HepG2 (cell line): ENCODE data around the gene ZNF500. TPM values are rescaled to one million over a fixed set of nuclear protein-coding genes. Genes with fewer than 3 reads are reported as not detected.

ENCODE experiments used
- DNMT1 ChIP-seq: sonication (generic); formaldehyde crosslinking; IDR thresholded peaks from 2 replicates; pipeline ENCODE4 v1.5.1; 2020; ENCODE audit warnings: mild to moderate bottlenecking, missing genetic modification reagents
- EP300 ChIP-seq, 3 experiments: sonication (generic) in 1 of 3; formaldehyde crosslinking in 1 of 3; IDR thresholded peaks; 2 replicates each; pipeline versions ENCODE4 v1.5.1 to v1.6.1; 2011 to 2020; ENCODE audit warnings: low read depth in 2 of 3, low read length in 2 of 3, borderline replicate concordance in 1 of 3, improper control_type of control experiment in 1 of 3, mild to moderate bottlenecking in 1 of 3, missing genetic modification reagents in 1 of 3, moderate library complexity in 1 of 3
- FOXA1 ChIP-seq, 2 experiments: fragments of 450-650 bp in 1 of 2; sonication (generic) in 1 of 2; formaldehyde crosslinking in 1 of 2; IDR thresholded peaks; 2 replicates each; pipeline versions ENCODE4 v1.4.0 to v1.6.1; 2016 to 2020; ENCODE audit warnings: missing genetic modification reagents in 1 of 2
- KDM5A ChIP-seq: fragments of 200-600 bp; sonication (generic); IDR thresholded peaks from 2 replicates; pipeline ENCODE4 v1.7.0; 2018; ENCODE audit warnings: antibody characterized with exemption, mild to moderate bottlenecking, low read length, borderline replicate concordance
- KMT2A ChIP-seq: sonication (generic); formaldehyde crosslinking; IDR thresholded peaks from 2 replicates; pipeline ENCODE4 v1.4.0; 2020; ENCODE audit warnings: missing genetic modification reagents
- NCOA5 ChIP-seq: sonication (generic); formaldehyde crosslinking; IDR thresholded peaks from 2 replicates; pipeline ENCODE4 v1.4.0; 2020; ENCODE audit warnings: missing genetic modification reagents
- PAF1 ChIP-seq: IDR thresholded peaks from 2 replicates; pipeline ENCODE4 v1.6.1; 2016; ENCODE audit warnings: missing genetic modification reagents, missing compliant biosample characterization
- TBX2 ChIP-seq: sonication (generic); formaldehyde crosslinking; IDR thresholded peaks from 2 replicates; pipeline ENCODE4 v1.5.0; 2020; ENCODE audit warnings: missing genetic modification reagents, mild to moderate bottlenecking, borderline replicate concordance
- TP53 ChIP-seq: sonication (generic); formaldehyde crosslinking; conservative IDR thresholded peaks from 2 replicates; pipeline ENCODE4 v1.4.0; 2020; ENCODE audit warnings: missing genetic modification reagents
- YEATS4 ChIP-seq: sonication (generic); formaldehyde crosslinking; IDR thresholded peaks from 2 replicates; pipeline ENCODE4 v1.4.0; 2020; ENCODE audit warnings: missing genetic modification reagents, borderline replicate concordance
- ZBTB38 ChIP-seq: sonication (generic); formaldehyde crosslinking; IDR thresholded peaks from 2 replicates; pipeline ENCODE4 v1.5.1; 2020; ENCODE audit warnings: mild to moderate bottlenecking, missing genetic modification reagents
- ZKSCAN1 ChIP-seq: fragments of 150-350 bp; IDR thresholded peaks from 2 replicates; pipeline ENCODE4 v1.6.1; 2014; ENCODE audit warnings: low read length
- ZNF205 ChIP-seq: IDR thresholded peaks from 2 replicates; pipeline ENCODE4 v1.6.1; 2018; ENCODE audit warnings: missing biosample characterization, missing genetic modification reagents
- ZNF44 ChIP-seq: sonication (generic); formaldehyde crosslinking; IDR thresholded peaks from 2 replicates; pipeline ENCODE4 v1.5.1; 2020; ENCODE audit warnings: mild to moderate bottlenecking, missing genetic modification reagents
- ZNF7 ChIP-seq: IDR thresholded peaks from 2 replicates; pipeline ENCODE4 v1.6.1; 2016; ENCODE audit warnings: missing biosample characterization, missing genetic modification reagents
- polyA plus RNA-seq, 8 experiments: library from polyadenylated mRNA; depleted of rRNA in 3 of 8; stranded (reverse) in 7 of 8; unstranded in 1 of 8; fragments of >200 nt; fragmentation: Illumina TruSeq in 4 of 8; extraction: Trizol in 4 of 8; gene quantifications; 2 replicates each; pipeline versions ENCODE4 v1.2.1 to v1.2.3, GENCODE V29; 2011 to 2016; ENCODE audit warnings: low read depth in 4 of 8, missing spikeins in 1 of 8, mixed read lengths in 1 of 8; ENCODE audit not compliant: insufficient read depth in 1 of 8
- total RNA-seq, 5 experiments: library from RNA; depleted of rRNA; stranded (reverse); fragments of >200 nt; fragmentation: Illumina TruSeq; extraction: Trizol; gene quantifications; 2 replicates each; pipeline ENCODE4 v1.2.3, GENCODE V29; 2016; ENCODE audit warnings: low read depth in 1 of 5
- TF ChIP-seq, protein P1 (sequence below): sonication (generic); formaldehyde crosslinking; IDR thresholded peaks from 2 replicates; pipeline ENCODE4 v1.5.1; 2020; ENCODE audit warnings: mild to moderate bottlenecking, missing genetic modification reagents, borderline replicate concordance
- TF ChIP-seq, protein P2 (sequence below): sonication (generic); formaldehyde crosslinking; IDR thresholded peaks from 2 replicates; pipeline ENCODE4 v1.4.0; 2020; ENCODE audit warnings: missing genetic modification reagents
- TF ChIP-seq, protein P3 (sequence below): sonication (generic); formaldehyde crosslinking; IDR thresholded peaks from 2 replicates; pipeline ENCODE4 v1.5.0; 2020; ENCODE audit warnings: mild to moderate bottlenecking, missing genetic modification reagents, moderate library complexity
- TF ChIP-seq, protein P4 (sequence below): IDR thresholded peaks from 2 replicates; pipeline ENCODE4 v1.6.1; 2012; ENCODE audit warnings: low read depth, low read length, improper control_type of control experiment
- TF ChIP-seq, protein P5 (sequence below): sonication (generic); formaldehyde crosslinking; IDR thresholded peaks from 2 replicates; pipeline ENCODE4 v1.5.0; 2020; ENCODE audit warnings: missing genetic modification reagents

Gene ZNF500
- total and polyA plus RNA-seq, 2 of the 13 experiments (the other 11 are each of a cell fraction or from before 2014, with no cell fraction given) = 6.1 to 12.2 TPM

DNA sequence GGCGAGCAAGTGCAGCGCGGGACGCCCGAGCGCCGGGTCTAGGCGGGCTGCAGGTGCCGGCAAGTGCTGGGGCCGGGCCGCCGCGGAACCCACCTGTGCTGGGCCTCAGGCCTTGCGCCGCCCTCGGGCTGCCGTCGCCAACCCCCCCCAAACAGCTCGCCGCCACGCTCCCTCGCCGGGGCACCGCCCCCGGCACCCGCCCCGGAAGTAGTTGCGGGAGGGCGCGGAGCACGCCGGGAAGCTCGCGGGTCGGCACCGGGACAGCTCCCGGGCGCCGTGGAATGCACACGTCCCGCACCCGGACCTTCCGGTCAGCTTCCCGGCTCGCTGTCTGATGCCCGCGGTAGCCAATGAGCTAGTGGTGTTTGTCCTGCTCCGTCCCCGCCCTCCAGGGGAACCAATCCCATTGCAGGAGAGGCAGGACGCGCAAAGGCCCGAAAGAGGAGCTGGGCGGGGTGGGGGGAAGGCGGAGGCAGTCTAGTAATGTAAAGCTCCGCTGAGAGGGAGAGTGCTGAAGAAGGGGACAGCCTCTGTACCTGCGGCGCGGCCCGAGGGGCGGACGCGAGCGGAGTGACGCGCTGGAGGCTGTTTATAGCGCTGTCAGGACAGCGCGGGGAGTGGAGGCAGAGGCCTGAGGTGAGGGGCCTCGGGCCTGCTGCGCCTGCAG, 32.8 kb downstream of the ZNF500 start, which contains the start of the genes ANKS3 and DNAAF8 (continued):
- TF ChIP-seq, protein P1, sequence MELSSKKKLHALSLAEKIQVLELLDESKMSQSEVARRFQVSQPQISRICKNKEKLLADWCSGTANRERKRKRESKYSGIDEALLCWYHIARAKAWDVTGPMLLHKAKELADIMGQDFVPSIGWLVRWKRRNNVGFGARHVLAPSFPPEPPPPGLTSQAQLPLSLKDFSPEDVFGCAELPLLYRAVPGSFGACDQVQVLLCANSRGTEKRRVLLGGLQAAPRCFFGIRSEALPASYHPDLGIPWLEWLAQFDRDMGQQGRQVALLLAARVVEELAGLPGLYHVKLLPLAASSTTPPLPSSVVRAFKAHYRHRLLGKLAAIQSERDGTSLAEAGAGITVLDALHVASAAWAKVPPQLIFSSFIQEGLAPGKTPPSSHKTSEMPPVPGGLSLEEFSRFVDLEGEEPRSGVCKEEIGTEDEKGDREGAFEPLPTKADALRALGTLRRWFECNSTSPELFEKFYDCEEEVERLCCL (CRISPR knock-in tag) = no peak
- peak; percentile 96 for TF ChIP-seq YEATS4 (CRISPR knock-in tag)
- TF ChIP-seq ZBTB38 (CRISPR knock-in tag) = peak; percentile 80
- TF ChIP-seq PAF1 (CRISPR knock-in tag) = no peak
- no peak for TF ChIP-seq EP300 (IDR thresholded peaks at IDR 0.05; ENCODE audit: low read depth in 2 of 2, low read length in 2 of 2)
- TF ChIP-seq EP300 (CRISPR knock-in tag; IDR thresholded peaks at IDR 0.05; ENCODE audit: borderline replicate concordance) = no peak; the same call in 1 of the 2 replicates
- peak; percentile 35; the same call in 1 of the 2 replicates for TF ChIP-seq TP53
- TF ChIP-seq, protein P2, sequence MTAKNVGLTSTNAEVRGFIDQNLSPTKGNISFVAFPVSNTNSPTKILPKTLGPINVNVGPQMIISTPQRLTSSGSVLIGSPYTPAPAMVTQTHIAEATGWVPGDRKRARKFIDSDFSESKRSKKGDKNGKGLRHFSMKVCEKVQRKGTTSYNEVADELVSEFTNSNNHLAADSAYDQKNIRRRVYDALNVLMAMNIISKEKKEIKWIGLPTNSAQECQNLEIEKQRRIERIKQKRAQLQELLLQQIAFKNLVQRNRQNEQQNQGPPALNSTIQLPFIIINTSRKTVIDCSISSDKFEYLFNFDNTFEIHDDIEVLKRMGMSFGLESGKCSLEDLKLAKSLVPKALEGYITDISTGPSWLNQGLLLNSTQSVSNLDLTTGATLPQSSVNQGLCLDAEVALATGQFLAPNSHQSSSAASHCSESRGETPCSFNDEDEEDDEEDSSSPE (CRISPR knock-in tag) = peak; percentile 86
- TF ChIP-seq ZNF44 = no peak; the same call in 1 of the 2 replicates
- TF ChIP-seq FOXA1 (IDR thresholded peaks at IDR 0.05) = no peak
- no peak for TF ChIP-seq FOXA1 (CRISPR knock-in tag; IDR thresholded peaks at IDR 0.05)
- no peak for TF ChIP-seq ZNF205 (CRISPR knock-in tag)
- TF ChIP-seq NCOA5 = no peak
- peak; percentile 59; the same call in 1 of the 2 replicates for TF ChIP-seq KDM5A
- no peak for TF ChIP-seq ZKSCAN1
- TF ChIP-seq, protein P3, sequence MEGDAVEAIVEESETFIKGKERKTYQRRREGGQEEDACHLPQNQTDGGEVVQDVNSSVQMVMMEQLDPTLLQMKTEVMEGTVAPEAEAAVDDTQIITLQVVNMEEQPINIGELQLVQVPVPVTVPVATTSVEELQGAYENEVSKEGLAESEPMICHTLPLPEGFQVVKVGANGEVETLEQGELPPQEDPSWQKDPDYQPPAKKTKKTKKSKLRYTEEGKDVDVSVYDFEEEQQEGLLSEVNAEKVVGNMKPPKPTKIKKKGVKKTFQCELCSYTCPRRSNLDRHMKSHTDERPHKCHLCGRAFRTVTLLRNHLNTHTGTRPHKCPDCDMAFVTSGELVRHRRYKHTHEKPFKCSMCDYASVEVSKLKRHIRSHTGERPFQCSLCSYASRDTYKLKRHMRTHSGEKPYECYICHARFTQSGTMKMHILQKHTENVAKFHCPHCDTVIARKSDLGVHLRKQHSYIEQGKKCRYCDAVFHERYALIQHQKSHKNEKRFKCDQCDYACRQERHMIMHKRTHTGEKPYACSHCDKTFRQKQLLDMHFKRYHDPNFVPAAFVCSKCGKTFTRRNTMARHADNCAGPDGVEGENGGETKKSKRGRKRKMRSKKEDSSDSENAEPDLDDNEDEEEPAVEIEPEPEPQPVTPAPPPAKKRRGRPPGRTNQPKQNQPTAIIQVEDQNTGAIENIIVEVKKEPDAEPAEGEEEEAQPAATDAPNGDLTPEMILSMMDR = peak; percentile 12; the same call in 1 of the 2 replicates
- peak; percentile 81 for TF ChIP-seq KMT2A (CRISPR knock-in tag)
- TF ChIP-seq ZNF7 (CRISPR knock-in tag) = no peak
- TF ChIP-seq TBX2 (CRISPR knock-in tag) = peak; percentile 60; the same call in 1 of the 2 replicates
- TF ChIP-seq, protein P4, sequence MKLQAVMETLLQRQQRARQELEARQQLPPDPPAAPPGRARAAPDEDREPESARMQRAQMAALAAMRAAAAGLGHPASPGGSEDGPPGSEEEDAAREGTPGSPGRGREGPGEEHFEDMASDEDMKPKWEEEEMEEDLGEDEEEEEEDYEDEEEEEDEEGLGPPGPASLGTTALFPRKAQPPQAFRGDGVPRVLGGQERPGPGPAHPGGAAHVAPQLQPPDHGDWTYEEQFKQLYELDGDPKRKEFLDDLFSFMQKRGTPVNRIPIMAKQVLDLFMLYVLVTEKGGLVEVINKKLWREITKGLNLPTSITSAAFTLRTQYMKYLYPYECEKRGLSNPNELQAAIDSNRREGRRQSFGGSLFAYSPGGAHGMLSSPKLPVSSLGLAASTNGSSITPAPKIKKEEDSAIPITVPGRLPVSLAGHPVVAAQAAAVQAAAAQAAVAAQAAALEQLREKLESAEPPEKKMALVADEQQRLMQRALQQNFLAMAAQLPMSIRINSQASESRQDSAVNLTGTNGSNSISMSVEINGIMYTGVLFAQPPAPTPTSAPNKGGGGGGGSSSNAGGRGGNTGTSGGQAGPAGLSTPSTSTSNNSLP = no peak
- 0 out of 2 replicates have a peak, but pooled peaks have one; percentile 63 for TF ChIP-seq DNMT1 (CRISPR knock-in tag)
- TF ChIP-seq, protein P5, sequence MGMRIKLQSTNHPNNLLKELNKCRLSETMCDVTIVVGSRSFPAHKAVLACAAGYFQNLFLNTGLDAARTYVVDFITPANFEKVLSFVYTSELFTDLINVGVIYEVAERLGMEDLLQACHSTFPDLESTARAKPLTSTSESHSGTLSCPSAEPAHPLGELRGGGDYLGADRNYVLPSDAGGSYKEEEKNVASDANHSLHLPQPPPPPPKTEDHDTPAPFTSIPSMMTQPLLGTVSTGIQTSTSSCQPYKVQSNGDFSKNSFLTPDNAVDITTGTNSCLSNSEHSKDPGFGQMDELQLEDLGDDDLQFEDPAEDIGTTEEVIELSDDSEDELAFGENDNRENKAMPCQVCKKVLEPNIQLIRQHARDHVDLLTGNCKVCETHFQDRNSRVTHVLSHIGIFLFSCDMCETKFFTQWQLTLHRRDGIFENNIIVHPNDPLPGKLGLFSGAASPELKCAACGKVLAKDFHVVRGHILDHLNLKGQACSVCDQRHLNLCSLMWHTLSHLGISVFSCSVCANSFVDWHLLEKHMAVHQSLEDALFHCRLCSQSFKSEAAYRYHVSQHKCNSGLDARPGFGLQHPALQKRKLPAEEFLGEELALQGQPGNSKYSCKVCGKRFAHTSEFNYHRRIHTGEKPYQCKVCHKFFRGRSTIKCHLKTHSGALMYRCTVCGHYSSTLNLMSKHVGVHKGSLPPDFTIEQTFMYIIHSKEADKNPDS (CRISPR knock-in tag) = no peak
